DOHH2 (cell line): ENCODE data around the gene PTGR2.

Experiments
- H3F3A ChIP-seq: fragments of 200-600 bp; sonication (generic), shearing (Covaris generic); 2 replicates; pipeline ENCODE4 v1.6.0; 2016; ENCODE audit warnings: antibody characterized with exemption, mild to moderate bottlenecking; ENCODE audit not compliant: control insufficient read depth, insufficient read depth
- H3K27ac ChIP-seq: fragments of 200-600 bp; sonication (generic); 2 replicates; pipeline ENCODE4 v1.5.1; 2014; ENCODE audit warnings: low read depth, mild to moderate bottlenecking, low read length, moderate library complexity
- H3K27me3 ChIP-seq: fragments of 200-600 bp; sonication (generic); 2 replicates; pipeline ENCODE4 v1.6.1; 2014; ENCODE audit warnings: mild to moderate bottlenecking, low read length, mixed read lengths; ENCODE audit not compliant: control insufficient read depth
- H3K36me3 ChIP-seq: fragments of 200-600 bp; sonication (generic); 2 replicates; pipeline ENCODE4 v1.6.1; 2014; ENCODE audit warnings: mild to moderate bottlenecking, low read length, moderate library complexity, mixed read lengths; ENCODE audit not compliant: control insufficient read depth
- H3K4me1 ChIP-seq: fragments of 200-600 bp; sonication (generic); 2 replicates; pipeline ENCODE4 v1.6.1; 2014; ENCODE audit warnings: mild to moderate bottlenecking, low read length, mixed read lengths; ENCODE audit not compliant: control insufficient read depth
- H3K4me2 ChIP-seq: fragments of 200-600 bp; sonication (generic); 2 replicates; pipeline ENCODE4 v1.6.0; 2014; ENCODE audit warnings: mild to moderate bottlenecking, low read length, moderate library complexity
- H3K4me3 ChIP-seq: fragments of 200-600 bp; sonication (generic); 2 replicates; pipeline ENCODE4 v1.5.1; 2014; ENCODE audit warnings: mild to moderate bottlenecking, low read length, mixed read lengths
- H3K79me2 ChIP-seq: fragments of 200-600 bp; sonication (generic); 2 replicates; pipeline ENCODE4 v1.6.1; 2014; ENCODE audit warnings: mild to moderate bottlenecking, low read length, mixed read lengths; ENCODE audit not compliant: control insufficient read depth
- H3K9me2 ChIP-seq: fragments of 200-600 bp; sonication (generic); replicated peaks from 2 replicates; pipeline ENCODE4 v1.6.1; 2014; ENCODE audit warnings: mild to moderate bottlenecking, low read length, mixed read lengths; ENCODE audit not compliant: control insufficient read depth
- H3K9me3 ChIP-seq: fragments of 200-600 bp; sonication (generic); 2 replicates; pipeline ENCODE4 v1.6.1; 2014; ENCODE audit warnings: antibody characterized with exemption, low read length, mixed read lengths; ENCODE audit not compliant: control insufficient read depth, insufficient read depth
- H4K20me1 ChIP-seq: fragments of 200-600 bp; sonication (generic); 2 replicates; pipeline ENCODE4 v1.6.0; 2014; ENCODE audit warnings: low read depth, mild to moderate bottlenecking, antibody characterized with exemption, low read length, moderate library complexity; ENCODE audit not compliant: control insufficient read depth, insufficient read depth
- CTCF ChIP-seq: fragments of 200-600 bp; sonication (generic); IDR thresholded peaks from one replicate; pipeline ENCODE4 v1.5.1; 2014; ENCODE audit warnings: antibody characterized with exemption, mild to moderate bottlenecking, low read depth, low read length; ENCODE audit not compliant: poor library complexity, severe bottlenecking
- EZH2phosphoT487 ChIP-seq: fragments of 200-600 bp; sonication (generic); IDR thresholded peaks from 2 replicates; pipeline ENCODE4 v1.6.1; 2017; ENCODE audit warnings: borderline replicate concordance, mild to moderate bottlenecking, antibody characterized with exemption, low read length, moderate library complexity, mixed read lengths

Gene PTGR2

GRCh38 chr14:73823339-73823885 lies 28.2 kb upstream of the PTGR2 start:
- Histone ChIP-seq H3K9me2 (no peaks in the 10 kb centered on the region), H3K79me2 (no peaks in the 10 kb centered on the region), H3K9me3 (no peaks in the 10 kb centered on the region), H3K36me3 (no peaks in the 10 kb centered on the region), H4K20me1 (no peaks in the 10 kb centered on the region), H3K4me2 (no peak overlapping the region), H3K27ac (no peak overlapping the region), H3K4me3 (no peak overlapping the region), H3F3A (no peaks in the 10 kb centered on the region), H3K27me3 (0 out of 2 replicates have a peak, but pooled peaks cover 3% of the 10 kb centered on the region), H3K4me1 (peaks cover 18% of the 10 kb centered on the region)
- no peak for TF ChIP-seq CTCF
- TF ChIP-seq EZH2phosphoT487, result no peak

- no peaks in the 10 kb centered on the region for H4K20me1 ChIP-seq
- H3K27ac ChIP-seq, result no peak overlapping the region
- H3K9me3 ChIP-seq, result no peaks in the 10 kb centered on the region
- no peaks in the 10 kb centered on the region for H3K9me2 ChIP-seq
- no peak for TF ChIP-seq EZH2phosphoT487
- TF ChIP-seq CTCF, result no peak
- peaks cover 18% of the 10 kb centered on the region for H3K4me1 ChIP-seq
- H3K27me3 ChIP-seq, result 0 out of 2 replicates have a peak, but pooled peaks cover 3% of the 10 kb centered on the region
- no peak overlapping the region for H3K4me2 ChIP-seq
- no peaks in the 10 kb centered on the region for H3K36me3 ChIP-seq
- no peaks in the 10 kb centered on the region for H3F3A ChIP-seq
- no peaks in the 10 kb centered on the region for H3K79me2 ChIP-seq
- no peak overlapping the region for H3K4me3 ChIP-seq
Measured at GRCh38 chr14:73824127-73824526, 27.5 kb upstream of the PTGR2 start.

- H3K27me3 ChIP-seq, result 0 out of 2 replicates have a peak, but pooled peaks cover 3% of the 10 kb centered on the region
- H4K20me1 ChIP-seq, result no peaks in the 10 kb centered on the region
- TF ChIP-seq CTCF (no peak), EZH2phosphoT487 (no peak)
- no peaks in the 10 kb centered on the region for H3F3A ChIP-seq
- no peak overlapping the region for H3K4me3 ChIP-seq
- H3K36me3 ChIP-seq, result no peaks in the 10 kb centered on the region
- H3K4me1 ChIP-seq, result peaks cover 18% of the 10 kb centered on the region
- no peaks in the 10 kb centered on the region for H3K9me2 ChIP-seq
- no peak overlapping the region for H3K4me2 ChIP-seq
- no peaks in the 10 kb centered on the region for H3K9me3 ChIP-seq
- H3K27ac ChIP-seq, result no peak overlapping the region
- H3K79me2 ChIP-seq, result no peaks in the 10 kb centered on the region
Measured at GRCh38 chr14:73824536-73824935, 27.1 kb upstream of the PTGR2 start.
